Astrocyte (in vitro differentiated cells and primary cell): ENCODE results near the gene SPTBN2. TPM values are rescaled to one million over a fixed set of nuclear protein-coding genes. Genes with fewer than 3 reads are reported as not detected.

Experiments used
- DNase-seq: peaks from one replicate; pipeline ENCODE4 v3.0.0-alpha.2; 2010; ENCODE audit warnings: low read depth
- FAIRE-seq: peaks from 2 replicates; lab custom pipeline; 2011; peaks lifted over from hg19 to GRCh38; lab: Jason Lieb, UNC
- H2AFZ ChIP-seq: 2 replicates; pipeline ENCODE4 v1.6.0; 2012; ENCODE audit warnings: low read depth, low read length, inconsistent platforms
- H3K27ac ChIP-seq: 2 replicates; pipeline ENCODE4 v1.5.1; 2011; ENCODE audit warnings: low read depth, low read length, inconsistent platforms
- H3K27me3 ChIP-seq: 2 replicates; pipeline ENCODE4 v1.6.0; 2011; ENCODE audit warnings: low read length, inconsistent platforms; ENCODE audit not compliant: insufficient read depth
- H3K36me3 ChIP-seq: 2 replicates; pipeline ENCODE4 v1.5.1; 2011; ENCODE audit warnings: low read length, inconsistent platforms; ENCODE audit not compliant: insufficient read depth
- H3K4me1 ChIP-seq: 2 replicates; pipeline ENCODE4 v1.5.1; 2011; ENCODE audit warnings: low read length, inconsistent platforms; ENCODE audit not compliant: insufficient read depth
- H3K4me2 ChIP-seq: 2 replicates; pipeline ENCODE4 v1.6.0; 2012; ENCODE audit warnings: low read length, inconsistent platforms
- H3K4me3 ChIP-seq: 2 replicates; pipeline ENCODE4 v1.5.1; 2011; ENCODE audit warnings: low read depth, mild to moderate bottlenecking, low read length, inconsistent platforms; ENCODE audit not compliant: insufficient read depth
- H3K79me2 ChIP-seq: 2 replicates; pipeline ENCODE4 v1.6.0; 2012; ENCODE audit warnings: mild to moderate bottlenecking, low read length, inconsistent platforms; ENCODE audit not compliant: insufficient read depth
- H3K9ac ChIP-seq: 2 replicates; pipeline ENCODE4 v1.6.0; 2012; ENCODE audit warnings: mild to moderate bottlenecking, low read length, inconsistent platforms
- H3K9me3 ChIP-seq: 2 replicates; pipeline ENCODE4 v1.5.1; 2012; ENCODE audit warnings: low read depth, mild to moderate bottlenecking, low read length, inconsistent platforms; ENCODE audit not compliant: insufficient read depth
- H4K20me1 ChIP-seq: 2 replicates; pipeline ENCODE4 v1.6.0; 2012; ENCODE audit warnings: low read length, inconsistent platforms; ENCODE audit not compliant: insufficient read depth
- H3K27ac Mint-ChIP-seq: one replicate; pipeline ENCODE4 v1.8.0; 2021; ENCODE audit warnings: mild to moderate bottlenecking, mixed read lengths; ENCODE audit not compliant: unreplicated experiment
- H3K27me3 Mint-ChIP-seq: one replicate; pipeline ENCODE4 v1.8.0; 2021; ENCODE audit warnings: low read depth, mixed read lengths; ENCODE audit not compliant: unreplicated experiment
- H3K36me3 Mint-ChIP-seq: one replicate; pipeline ENCODE4 v1.8.0; 2021; ENCODE audit warnings: low read depth, mixed read lengths; ENCODE audit not compliant: unreplicated experiment
- H3K4me1 Mint-ChIP-seq: one replicate; pipeline ENCODE4 v1.8.0; 2021; ENCODE audit warnings: low read depth, mixed read lengths; ENCODE audit not compliant: unreplicated experiment
- H3K4me3 Mint-ChIP-seq: one replicate; pipeline ENCODE4 v1.8.0; 2021; ENCODE audit warnings: mild to moderate bottlenecking, moderate library complexity, mixed read lengths; ENCODE audit not compliant: unreplicated experiment
- H3K9me3 Mint-ChIP-seq: one replicate; pipeline ENCODE4 v1.8.0; 2021; ENCODE audit warnings: mild to moderate bottlenecking, mixed read lengths; ENCODE audit not compliant: unreplicated experiment
- CTCF ChIP-seq: IDR thresholded peaks from 2 replicates; pipeline ENCODE4 v1.5.1; 2011; ENCODE audit warnings: low read depth, mild to moderate bottlenecking, inconsistent platforms, low read length, moderate library complexity; ENCODE audit not compliant: insufficient read depth
- EZH2 ChIP-seq: IDR thresholded peaks from 2 replicates; pipeline ENCODE4 v1.6.1; 2012; ENCODE audit warnings: mild to moderate bottlenecking, low read length, inconsistent platforms; ENCODE audit not compliant: insufficient read depth
- total RNA-seq: library from RNA; stranded (reverse); gene quantifications from 2 replicates; pipeline ENCODE4 v1.2.1, GENCODE V29; 2021

Gene SPTBN2
- total RNA-seq, 1 donor from 2014 or later: 18.2 TPM

GRCh38 chr11:66743271-66743968 is 14.4 kb upstream of the SPTBN2 start:
- H3K36me3 Mint-ChIP-seq: no peaks in the 10 kb centered on the region
- no peak overlapping the region for H3K27ac Mint-ChIP-seq
- H3K9me3 ChIP-seq: no peaks in the 10 kb centered on the region
- H3K4me1 ChIP-seq: peaks cover 12% of the 10 kb centered on the region
- no peak for FAIRE-seq
- no peak overlapping the region for H3K27ac ChIP-seq
- peak overlapping the region; percentile 86 for H3K4me3 Mint-ChIP-seq
- no peaks in the 10 kb centered on the region for H3K27me3 ChIP-seq
- peaks cover 2% of the 10 kb centered on the region for H3K79me2 ChIP-seq
- peak overlapping the region; percentile 96 for H3K4me2 ChIP-seq
- H3K4me1 Mint-ChIP-seq: peaks cover 2% of the 10 kb centered on the region
- H2AFZ ChIP-seq: no peak overlapping the region
- H3K9me3 Mint-ChIP-seq: no peaks in the 10 kb centered on the region
- TF ChIP-seq EZH2: no peak
- TF ChIP-seq CTCF: no peak
- no peak for DNase-seq
- H3K4me3 ChIP-seq: peak overlapping the region; percentile 87
- H4K20me1 ChIP-seq: no peaks in the 10 kb centered on the region
- no peaks in the 10 kb centered on the region for H3K27me3 Mint-ChIP-seq
- H3K36me3 ChIP-seq: no peaks in the 10 kb centered on the region
- H3K9ac ChIP-seq: no peak overlapping the region

GRCh38 chr11:66741153-66741552 is 12.1 kb upstream of the SPTBN2 start:
- no peaks in the 10 kb centered on the region for H3K9me3 Mint-ChIP-seq
- H3K27ac Mint-ChIP-seq: no peak overlapping the region
- no peaks in the 10 kb centered on the region for H3K27me3 ChIP-seq
- H3K27me3 Mint-ChIP-seq: peaks cover 13% of the 10 kb centered on the region
- no peaks in the 10 kb centered on the region for H3K4me1 Mint-ChIP-seq
- H3K9ac ChIP-seq: no peak overlapping the region
- DNase-seq (no peak), FAIRE-seq (no peak)
- H3K27ac ChIP-seq: no peak overlapping the region
- no peak for TF ChIP-seq EZH2
- no peak for TF ChIP-seq CTCF
- H3K4me1 ChIP-seq: peaks cover 8% of the 10 kb centered on the region
- H3K36me3 ChIP-seq: no peaks in the 10 kb centered on the region
- no peak overlapping the region for H2AFZ ChIP-seq
- H3K4me3 ChIP-seq: no peak overlapping the region
- no peaks in the 10 kb centered on the region for H4K20me1 ChIP-seq
- no peaks in the 10 kb centered on the region for H3K9me3 ChIP-seq
- H3K79me2 ChIP-seq: peaks cover 2% of the 10 kb centered on the region
- H3K4me2 ChIP-seq: no peak overlapping the region
- no peaks in the 10 kb centered on the region for H3K36me3 Mint-ChIP-seq
- no peak overlapping the region for H3K4me3 Mint-ChIP-seq

- Mint-ChIP-seq H3K36me3 (no peaks in the 10 kb centered on the region), H3K4me1 (no peaks in the 10 kb centered on the region), H3K9me3 (no peaks in the 10 kb centered on the region), H3K27me3 (peaks cover 19% of the 10 kb centered on the region), H3K27ac (no peak overlapping the region), H3K4me3 (no peak overlapping the region)
- peak; percentile 35 for DNase-seq
- Histone ChIP-seq H3K36me3 (no peaks in the 10 kb centered on the region), H3K9ac (no peak overlapping the region), H3K9me3 (no peaks in the 10 kb centered on the region), H2AFZ (no peak overlapping the region), H3K27ac (no peak overlapping the region), H4K20me1 (no peaks in the 10 kb centered on the region), H3K79me2 (no peaks in the 10 kb centered on the region), H3K27me3 (no peaks in the 10 kb centered on the region), H3K4me2 (no peak overlapping the region), H3K4me3 (no peak overlapping the region), H3K4me1 (peaks cover 5% of the 10 kb centered on the region)
- FAIRE-seq: no peak
- TF ChIP-seq CTCF (no peak), EZH2 (no peak)
Measured at GRCh38 chr11:66739983-66740382, 11.0 kb upstream of the SPTBN2 start.
